ENCODE results near the gene CX3CR1. TPM values are rescaled to one million over a fixed set of nuclear protein-coding genes. Genes with fewer than 3 reads are reported as not detected.

CX3CR1 gene
- total RNA-seq, 1 experiment from 2014 or later, result not detected

DNA sequence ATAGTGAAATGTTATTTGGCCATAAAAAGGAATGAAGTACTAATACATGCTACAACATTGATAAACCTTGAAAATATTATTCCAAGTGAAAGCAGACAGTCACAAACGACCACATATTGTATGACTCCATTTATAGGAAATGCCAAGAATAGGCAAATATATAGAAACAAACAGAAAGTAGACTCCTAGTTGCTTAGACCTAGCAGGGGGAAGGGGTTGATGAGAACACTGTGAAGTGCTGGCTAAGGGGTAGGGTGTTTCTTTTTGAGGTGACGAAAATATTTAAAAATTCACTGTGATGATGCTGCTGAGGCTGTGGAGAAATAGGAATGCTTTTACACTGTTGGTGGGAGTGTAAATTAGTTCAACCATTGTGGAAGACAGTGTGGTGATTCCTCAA is 56.9 kb downstream of the CX3CR1 start:
- no peak for DNase-seq (ENCODE audit: low read depth)

DNA sequence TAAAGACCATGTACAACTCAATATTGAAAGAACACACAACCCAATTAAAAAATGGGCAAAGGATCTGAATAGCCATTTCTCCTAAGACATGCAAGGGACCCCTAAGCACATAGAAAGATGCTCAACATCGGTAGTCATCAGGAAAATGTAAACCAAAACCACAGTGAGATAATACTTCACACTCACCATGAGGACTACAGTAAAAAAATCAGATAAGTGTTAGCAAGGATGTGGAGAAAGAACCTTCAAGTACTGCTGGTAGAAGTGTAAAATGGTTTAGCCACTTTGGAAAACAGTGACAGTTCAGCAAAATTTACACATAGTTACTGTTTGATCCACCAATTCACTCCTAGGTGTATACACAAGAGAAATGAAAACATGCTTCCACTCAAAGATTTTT is 57.4 kb downstream of the CX3CR1 start:
- no peak for DNase-seq (ENCODE audit: low read depth)

DNA sequence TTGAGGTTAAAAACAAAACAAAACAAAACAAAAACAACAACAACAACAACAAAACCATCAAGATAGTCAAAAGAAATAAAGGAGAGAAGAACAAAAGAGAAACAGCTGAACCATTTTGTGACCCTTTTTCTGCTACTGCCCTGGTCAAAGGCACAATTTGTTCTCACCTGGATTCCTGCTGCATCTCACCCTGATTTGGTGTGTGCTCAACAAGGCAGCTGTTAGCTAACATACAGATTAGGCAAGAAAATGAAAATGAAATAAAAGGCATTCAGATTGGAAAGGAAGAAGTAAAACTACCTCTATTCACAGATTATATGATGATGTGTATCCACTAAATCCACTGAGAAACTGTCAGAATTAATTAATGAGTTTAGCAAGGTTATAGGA is 58.7 kb downstream of the CX3CR1 start:
- DNase-seq (ENCODE audit: low read depth), result no peak

GRCh38 chr3:39220407-39221140 is 59.3 kb downstream of the CX3CR1 start:
- DNase-seq (ENCODE audit: low read depth), result no peak

GRCh38 chr3:39219702-39220101 is 60.1 kb downstream of the CX3CR1 start:
- DNase-seq (ENCODE audit: low read depth), result no peak

DNA sequence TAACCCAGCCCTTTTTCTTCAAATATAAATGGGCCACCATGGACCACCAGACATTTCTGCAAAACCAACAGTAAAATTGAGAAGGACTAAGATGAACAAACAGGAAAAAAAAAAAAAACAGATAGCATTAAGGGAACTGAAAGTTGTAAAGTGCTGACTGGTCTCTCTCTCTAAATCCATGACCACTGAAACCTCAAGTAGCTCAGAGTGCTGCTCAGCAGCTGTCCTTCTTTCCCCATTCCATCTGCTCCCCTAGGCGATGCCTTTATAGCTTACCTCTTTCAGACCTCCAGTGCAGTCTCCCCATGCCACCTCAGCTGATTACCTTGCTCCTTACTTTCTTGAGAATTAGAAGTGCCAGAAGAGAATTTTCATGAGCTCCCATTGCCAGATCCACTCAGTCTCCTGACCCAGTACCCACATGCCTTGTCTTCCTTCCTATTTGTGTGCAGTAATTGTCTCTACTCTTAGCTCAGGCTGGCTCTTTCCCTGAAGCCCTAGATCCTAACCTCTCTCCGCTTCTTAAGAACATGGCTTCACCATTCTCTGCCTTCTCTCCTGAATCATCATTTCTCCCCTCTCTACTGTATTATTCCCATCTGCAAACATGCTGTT is 63.6 kb downstream of the CX3CR1 start:
- no peak for DNase-seq (ENCODE audit: low read depth)

DNA sequence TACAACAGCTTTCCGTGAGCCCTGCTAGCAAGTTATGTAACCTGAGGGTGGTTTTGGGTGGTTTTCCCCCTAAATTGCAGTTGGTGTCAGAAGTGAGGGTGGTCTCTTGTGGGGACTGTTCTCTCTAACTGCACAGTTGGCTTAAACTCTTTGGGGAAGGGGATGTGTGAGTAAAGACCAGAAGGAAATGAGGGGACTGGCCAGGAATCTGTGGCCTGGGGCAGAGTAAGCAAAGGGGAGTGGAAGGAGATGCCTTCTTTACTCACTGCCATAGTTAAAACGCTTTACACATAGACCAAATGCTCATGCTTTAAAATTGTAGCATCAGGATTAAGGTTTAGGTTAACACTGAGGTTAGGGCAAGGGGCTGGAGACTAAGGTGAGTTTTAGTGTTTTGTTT is 66.2 kb downstream of the CX3CR1 start:
- no peak for DNase-seq (ENCODE audit: low read depth)

Other genes starting within 250 kb of the CX3CR1 start
- gene SCN11A, start 228.1 kb downstream of the CX3CR1 start, total RNA-seq (2014; rRNA removed; shearing (Covaris generic)), result not detected in 2 replicates
- 25.7 and 30.9 TPM in 2 replicates for gene WDR48, start 228.0 kb downstream of the CX3CR1 start, total RNA-seq (2014; rRNA removed; shearing (Covaris generic))
- gene GORASP1, start 172.4 kb downstream of the CX3CR1 start, total RNA-seq (2014; rRNA removed; shearing (Covaris generic)), result 20.0 and 21.7 TPM in 2 replicates
- gene TTC21A, start 172.4 kb downstream of the CX3CR1 start, total RNA-seq (2014; rRNA removed; shearing (Covaris generic)), result 0.17 and 1.3 TPM in 2 replicates
- 11.4 and 12.2 TPM in 2 replicates for gene CSRNP1, start 126.4 kb downstream of the CX3CR1 start, total RNA-seq (2014; rRNA removed; shearing (Covaris generic))
- not detected in 2 replicates for gene XIRP1, start 87.4 kb downstream of the CX3CR1 start, total RNA-seq (2014; rRNA removed; shearing (Covaris generic))
- gene CCR8, start 49.7 kb upstream of the CX3CR1 start, total RNA-seq (2014; rRNA removed; shearing (Covaris generic)), result not detected in 2 replicates
- gene SLC25A38, start 103.3 kb upstream of the CX3CR1 start, total RNA-seq (2014; rRNA removed; shearing (Covaris generic)), result 20.1 and 28.3 TPM in 2 replicates
- 1,348 and 1,404 TPM in 2 replicates for gene RPSA, start 126.7 kb upstream of the CX3CR1 start, total RNA-seq (2014; rRNA removed; shearing (Covaris generic))
- not detected in 2 replicates for gene MOBP, start 187.6 kb upstream of the CX3CR1 start, total RNA-seq (2014; rRNA removed; shearing (Covaris generic))